SK-N-SH (cell line): ENCODE measurements around the gene GNS. TPM values are rescaled to one million over a fixed set of nuclear protein-coding genes. Genes with fewer than 3 reads are reported as not detected.
"Not testable (repeated sequence)": the region's sequence is repeated elsewhere in the genome, so short reads cannot be mapped to it uniquely, and the experiment has no call there.

Experiments used
- CTCF ChIA-PET: fragments of 300-600, 350-600 bp; formaldehyde crosslinking; extraction: SDS; loops from one replicate; lab custom pipeline; 2021; lab: Yijun Ruan, JAX
- POLR2A ChIA-PET: fragments of 350-600 bp; sonication (Branson Sonifier 250); formaldehyde crosslinking; extraction: SDS; loops from one replicate; lab custom pipeline; 2020; ENCODE audit warnings: antibody characterized with exemption, inconsistent platforms; lab: Yijun Ruan, JAX
- DNase-seq: peaks from one replicate; pipeline ENCODE4 v3.0.0; 2012
- H2AFZ ChIP-seq: fragments of 200-600 bp; sonication (generic); 2 replicates; pipeline ENCODE4 v1.8.1; 2016; ENCODE audit warnings: antibody characterized with exemption, mild to moderate bottlenecking, low read depth
- H3F3A ChIP-seq: fragments of 200-600 bp; sonication (generic); replicated peaks from 2 replicates; pipeline ENCODE3; 2016; ENCODE audit warnings: antibody characterized with exemption, mild to moderate bottlenecking; ENCODE audit not compliant: insufficient read depth
- H3K27ac ChIP-seq, 2 experiments: fragments of 200-500 bp in 1 of 2; fragments of 200-600 bp in 1 of 2; sonication (Bioruptor generic) in 1 of 2; sonication (generic), shearing (Covaris generic) in 1 of 2; 2 replicates each; pipeline versions ENCODE4 v1.5.1 to v1.6.1; 2014 to 2016; ENCODE audit warnings: low read depth in 2 of 2, inconsistent platforms in 1 of 2, low read length in 1 of 2, mild to moderate bottlenecking in 1 of 2, mixed read lengths in 1 of 2
- H3K27me3 ChIP-seq: fragments of 200-600 bp; sonication (generic), shearing (Covaris generic); 2 replicates; pipeline ENCODE4 v1.6.1; 2016; ENCODE audit warnings: mixed run types; ENCODE audit not compliant: insufficient read depth
- H3K36me3 ChIP-seq, 2 experiments: fragments of 200-500 bp in 1 of 2; fragments of 200-600 bp in 1 of 2; sonication (Bioruptor generic) in 1 of 2; sonication (generic) in 1 of 2; replicated peaks in 1 of 2; 2 replicates each; pipeline versions ENCODE3 to v1.5.1; 2014 to 2016; ENCODE audit warnings: low read length in 1 of 2, mild to moderate bottlenecking in 1 of 2; ENCODE audit not compliant: insufficient read depth in 2 of 2, control insufficient read depth in 1 of 2
- H3K4me1 ChIP-seq, 2 experiments: fragments of 200-500 bp in 1 of 2; fragments of 200-600 bp in 1 of 2; sonication (Bioruptor generic) in 1 of 2; sonication (generic), shearing (Covaris generic) in 1 of 2; 2 replicates each; pipeline versions ENCODE4 v1.5.1 to v1.6.1; 2014 to 2016; ENCODE audit warnings: low read depth in 1 of 2, low read length in 1 of 2, mixed run types in 1 of 2; ENCODE audit not compliant: insufficient read depth in 2 of 2, control insufficient read depth in 1 of 2
- H3K4me2 ChIP-seq: fragments of 200-600 bp; sonication (generic), shearing (Covaris generic); 2 replicates; pipeline ENCODE4 v1.6.1; 2017; ENCODE audit warnings: mixed run types
- H3K4me3 ChIP-seq, 2 experiments: fragments of 200-500 bp in 1 of 2; fragments of 200-600 bp in 1 of 2; sonication (Bioruptor generic) in 1 of 2; sonication (generic), shearing (Covaris generic) in 1 of 2; 2 replicates each; pipeline versions ENCODE4 v1.5.1 to v1.8.1; 2014 to 2016; ENCODE audit warnings: low read depth in 2 of 2, inconsistent platforms in 1 of 2, low read length in 1 of 2, mild to moderate bottlenecking in 1 of 2, mixed read lengths in 1 of 2, moderate library complexity in 1 of 2
- H3K79me2 ChIP-seq: fragments of 200-600 bp; sonication (generic); 2 replicates; pipeline ENCODE4 v1.8.1; 2017; ENCODE audit warnings: mild to moderate bottlenecking; ENCODE audit not compliant: insufficient read depth
- H3K9ac ChIP-seq: fragments of 200-600 bp; sonication (generic); 2 replicates; pipeline ENCODE4 v1.6.1; 2017; ENCODE audit warnings: mixed run types
- H3K9me2 ChIP-seq: fragments of 200-600 bp; sonication (generic); 2 replicates; pipeline ENCODE4 v1.6.1; 2017; ENCODE audit warnings: mixed run types
- H3K9me3 ChIP-seq: fragments of 200-600 bp; sonication (generic); 2 replicates; pipeline ENCODE4 v1.6.1; 2017; ENCODE audit warnings: mixed run types, mild to moderate bottlenecking, moderate library complexity
- H4K20me1 ChIP-seq: fragments of 200-600 bp; sonication (generic); 2 replicates; pipeline ENCODE4 v1.6.1; 2017; ENCODE audit warnings: mild to moderate bottlenecking, mixed run types; ENCODE audit not compliant: insufficient read depth
- CTCF ChIP-seq: fragments of 200-600 bp; sonication (generic); IDR thresholded peaks from 2 replicates; pipeline ENCODE4 v1.6.1; 2017; ENCODE audit warnings: antibody characterized with exemption, mild to moderate bottlenecking, moderate library complexity
- MXI1 ChIP-seq: IDR thresholded peaks from 2 replicates; pipeline ENCODE4 v1.6.1; 2012; ENCODE audit warnings: mild to moderate bottlenecking, low read depth, low read length, improper control_type of control experiment
- NFIC ChIP-seq: IDR thresholded peaks from 2 replicates; pipeline ENCODE4 v1.4.0; 2012; ENCODE audit warnings: borderline replicate concordance
- RAD21 ChIP-seq: IDR thresholded peaks from 2 replicates; pipeline ENCODE4 v1.6.1; 2012; ENCODE audit warnings: mild to moderate bottlenecking, low read length
- SMC3 ChIP-seq: IDR thresholded peaks from 2 replicates; pipeline ENCODE4 v1.6.1; 2012; ENCODE audit warnings: low read depth, low read length, improper control_type of control experiment
- WGBS: methylation state at CpG from one replicate; pipeline ENCODE4 v1.1.6; 2017; ENCODE audit warnings: low lambda C conversion rate; 5-methylcytosine and 5-hydroxymethylcytosine counted together
- polyA plus RNA-seq, 3 experiments: library from polyadenylated mRNA; depleted of rRNA; stranded (reverse); fragments of >200 nt; gene quantifications; 2 replicates each; pipeline ENCODE4 v1.2.3, GENCODE V29; 2012

GNS gene
- polyA plus RNA-seq, 1 of the 3 experiments (the other 2 are of a cell fraction), result 74.8 TPM

GRCh38 chr12:64802180-64802775 is 43.1 kb upstream of the GNS start:
- CTCF ChIA-PET, result interaction anchor here (0.6 to 2.6 kb wide), 49 partner anchors 8 to 1303 kb away, joined by 3 to 21 read pairs (median 4); partner anchors contain the start of genes LEMD3 and TBC1D30
- H3K4me2 ChIP-seq, H3K9me2 ChIP-seq, POLR2A ChIA-PET, H2AFZ ChIP-seq: not testable (repeated sequence)
- TF ChIP-seq RAD21 (peak; percentile 66), SMC3 (peak; percentile 52), CTCF (peak; percentile 91)
- TF ChIP-seq, all 33 proteins: peak for 3; not testable (repeated sequence) for 30
- H3K4me1 ChIP-seq, H3F3A ChIP-seq, H3K9ac ChIP-seq, H3K79me2 ChIP-seq, H3K27ac ChIP-seq, H4K20me1 ChIP-seq, H3K9me3 ChIP-seq, H3K36me3 ChIP-seq: not testable (repeated sequence)
- Histone ChIP-seq H3K4me3 (peak overlapping the region in 1 of 2 experiments; percentile 20; a peak in 1 of 4 replicates), H3K27me3 (peaks cover 17% of the 10 kb centered on the region; the same call in 1 of the 2 replicates)
- 17% methylated on average over 8 of the region's 8 CpGs for WGBS
- peak; percentile 72 for DNase-seq

- no peak overlapping the region for H3K9ac ChIP-seq
- H2AFZ ChIP-seq, result no peak overlapping the region
- peaks cover 5% of the 10 kb centered on the region for H3F3A ChIP-seq
- peaks cover 17% of the 10 kb centered on the region; the same call in 1 of the 2 replicates for H3K27me3 ChIP-seq
- ChIA-PET POLR2A (no interaction called here), CTCF (interaction anchor here (0.7 to 2.6 kb wide), 42 partner anchors 8 to 1304 kb away, joined by 3 to 21 read pairs (median 5); partner anchors contain the start of genes LEMD3 and TBC1D30)
- no peak overlapping the region for H3K4me3 ChIP-seq
- TF ChIP-seq RAD21 (peak; percentile 23; the same call in 1 of the 2 replicates), CTCF (peak; percentile 45), MXI1 (no peak), NFIC (no peak)
- H3K9me3 ChIP-seq, result no peaks in the 10 kb centered on the region
- H3K79me2 ChIP-seq, result no peaks in the 10 kb centered on the region
- no peak overlapping the region for H3K27ac ChIP-seq
- WGBS, result 53% methylated on average over 2 of the region's 2 CpGs
- H3K36me3 ChIP-seq, result no peaks in the 10 kb centered on the region
- H4K20me1 ChIP-seq, result no peaks in the 10 kb centered on the region
- peak; percentile 31 for DNase-seq
- no peaks in the 10 kb centered on the region for H3K4me1 ChIP-seq
- no peaks in the 10 kb centered on the region for H3K9me2 ChIP-seq
- no peak overlapping the region for H3K4me2 ChIP-seq
Measured at GRCh38 chr12:64801381-64801780, 42.2 kb upstream of the GNS start.
